IMR-90 (cell line): ENCODE data around the gene GJC3. TPM values are rescaled to one million over a fixed set of nuclear protein-coding genes. Genes with fewer than 3 reads are reported as not detected.

Source experiments
- ATAC-seq: fragments of 200-7000 bp; cut with Tn5 transposase; 2 replicates; pipeline ENCODE4 v1.9.1; 2020; ENCODE audit warnings: low read depth, mild to moderate bottlenecking, moderate library complexity
- BruUV-seq: library from RNA; stranded (reverse); fragments of 400-500 nt; replicated peaks from 2 replicates; lab custom pipeline; 2021; lab: Mats Ljungman, UMichigan
- CTCF ChIA-PET: fragments of 300-600 bp; formaldehyde crosslinking; extraction: SDS; loops from one replicate; lab custom pipeline; 2021; ENCODE audit warnings: antibody characterized with exemption; lab: Yijun Ruan, JAX
- POLR2A ChIA-PET: fragments of 300-600 bp; sonication (Branson Sonifier 250); formaldehyde crosslinking; loops from one replicate; lab custom pipeline; 2022; ENCODE audit warnings: antibody characterized with exemption; ENCODE audit not compliant: unreplicated experiment; lab: Charles Lee
- DNase-seq: peaks from one replicate; pipeline ENCODE4 v3.0.0; 2013
- H2AFZ ChIP-seq: replicated peaks from 2 replicates; pipeline ENCODE3; 2013; ENCODE audit warnings: low read length, mild to moderate bottlenecking; ENCODE audit not compliant: poor library complexity
- H2AK5ac ChIP-seq: 2 replicates; pipeline ENCODE4 v1.6.1; 2013; ENCODE audit warnings: low read depth, low read length, inconsistent platforms
- H2AK9ac ChIP-seq: replicated peaks from 2 replicates; pipeline ENCODE3; 2013; ENCODE audit warnings: mild to moderate bottlenecking, low read depth, low read length, moderate library complexity; ENCODE audit not compliant: poor library complexity
- H2BK120ac ChIP-seq: 2 replicates; pipeline ENCODE4 v1.6.1; 2013; ENCODE audit warnings: low read depth, low read length, inconsistent platforms
- H2BK15ac ChIP-seq: 3 replicates; pipeline ENCODE4 v1.6.1; 2013; ENCODE audit warnings: low read depth, low read length, inconsistent platforms
- H2BK20ac ChIP-seq: 2 replicates; pipeline ENCODE4 v1.6.1; 2013; ENCODE audit warnings: low read depth, mild to moderate bottlenecking, inconsistent platforms, low read length, moderate library complexity
- H2BK5ac ChIP-seq: 2 replicates; pipeline ENCODE4 v1.6.1; 2013; ENCODE audit warnings: mild to moderate bottlenecking, low read depth, low read length, inconsistent platforms; ENCODE audit not compliant: poor library complexity, severe bottlenecking
- H3K14ac ChIP-seq: replicated peaks from 2 replicates; pipeline ENCODE4 v1.6.1; 2013; ENCODE audit warnings: low read depth, low read length, inconsistent platforms
- H3K18ac ChIP-seq: 2 replicates; pipeline ENCODE4 v1.6.1; 2013; ENCODE audit warnings: low read depth, low read length, control low read depth
- H3K23ac ChIP-seq: 2 replicates; pipeline ENCODE4 v1.6.1; 2013; ENCODE audit warnings: low read depth, low read length, inconsistent platforms
- H3K27ac ChIP-seq: 2 replicates; pipeline ENCODE4 v1.5.1; 2013; ENCODE audit warnings: mild to moderate bottlenecking, control low read depth, low read length; ENCODE audit not compliant: insufficient read depth
- H3K27me3 ChIP-seq: 2 replicates; pipeline ENCODE4 v1.6.1; 2013; ENCODE audit warnings: low read length; ENCODE audit not compliant: control insufficient read depth, insufficient read depth
- H3K36me3 ChIP-seq: 2 replicates; pipeline ENCODE4 v1.6.1; 2013; ENCODE audit warnings: low read length, mixed read lengths; ENCODE audit not compliant: control insufficient read depth, insufficient read depth
- H3K4ac ChIP-seq: 2 replicates; pipeline ENCODE4 v1.6.1; 2013; ENCODE audit warnings: low read depth, low read length, inconsistent platforms
- H3K4me1 ChIP-seq: 2 replicates; pipeline ENCODE4 v1.6.1; 2013; ENCODE audit warnings: low read length, mixed read lengths; ENCODE audit not compliant: control insufficient read depth, insufficient read depth
- H3K4me2 ChIP-seq: 2 replicates; pipeline ENCODE4 v1.6.1; 2013; ENCODE audit warnings: low read depth, mild to moderate bottlenecking, control low read depth, low read length, moderate library complexity
- H3K4me3 ChIP-seq: 2 replicates; pipeline ENCODE4 v1.5.1; 2013; ENCODE audit warnings: low read depth, mild to moderate bottlenecking, control low read depth, low read length, moderate library complexity; ENCODE audit not compliant: insufficient read depth
- H3K56ac ChIP-seq: 2 replicates; pipeline ENCODE4 v1.6.1; 2013; ENCODE audit warnings: low read length, inconsistent platforms; ENCODE audit not compliant: insufficient read depth; ENCODE audit errors: extremely low read depth
- H3K79me1 ChIP-seq, 2 experiments: 2 replicates each; pipeline ENCODE4 v1.6.1; 2013; ENCODE audit warnings: low read length in 2 of 2, inconsistent platforms in 1 of 2, low read depth in 1 of 2
- H3K9ac ChIP-seq: 2 replicates; pipeline ENCODE4 v1.6.1; 2013; ENCODE audit warnings: low read depth, low read length, control low read depth
- H3K9me1 ChIP-seq: 2 replicates; pipeline ENCODE4 v1.6.1; 2013; ENCODE audit warnings: low read length, inconsistent platforms; ENCODE audit not compliant: insufficient read depth
- H3K9me3 ChIP-seq: 2 replicates; pipeline ENCODE4 v1.6.1; 2013; ENCODE audit warnings: low read length; ENCODE audit not compliant: control insufficient read depth, insufficient read depth
- H4K20me1 ChIP-seq: 2 replicates; pipeline ENCODE4 v1.6.1; 2013; ENCODE audit warnings: low read length, inconsistent platforms; ENCODE audit not compliant: insufficient read depth
- H4K5ac ChIP-seq: 2 replicates; pipeline ENCODE4 v1.6.1; 2013; ENCODE audit warnings: mild to moderate bottlenecking, low read depth, low read length, control low read depth
- H4K8ac ChIP-seq, 2 experiments: 2 replicates each; pipeline ENCODE4 v1.6.1; 2013; ENCODE audit warnings: low read depth in 2 of 2, low read length in 2 of 2, control low read depth in 1 of 2, inconsistent platforms in 1 of 2
- H4K91ac ChIP-seq: 2 replicates; pipeline ENCODE4 v1.6.1; 2013; ENCODE audit warnings: low read depth, low read length, inconsistent platforms; ENCODE audit not compliant: insufficient read depth
- ELK1 ChIP-seq: fragments of 150-350 bp; IDR thresholded peaks from 2 replicates; pipeline ENCODE4 v1.6.1; 2016; ENCODE audit warnings: low read depth, mild to moderate bottlenecking, low read length, moderate library complexity, borderline replicate concordance
- MXI1 ChIP-seq: IDR thresholded peaks from 2 replicates; pipeline ENCODE4 v1.6.1; 2012; ENCODE audit warnings: low read depth, mild to moderate bottlenecking, low read length, moderate library complexity, borderline replicate concordance
- POLR2A ChIP-seq: IDR thresholded peaks from 2 replicates; pipeline ENCODE4 v1.6.1; 2012; ENCODE audit warnings: mild to moderate bottlenecking, low read depth, low read length
- WGBS, 2 experiments: methylation state at CpG; one replicate each; pipeline versions ENCODE4 v1.1.5 to v1.1.7; 2013; ENCODE audit warnings: missing lambda C conversion rate in 2 of 2; ENCODE audit not compliant: insufficient read length in 1 of 2; ENCODE audit errors: extremely low coverage in 2 of 2; 5-methylcytosine and 5-hydroxymethylcytosine counted together
- dilution Hi-C: fragments of 300-500 bp; cut with HindIII; formaldehyde crosslinking; loops from one replicate; pipeline ENCODE4 v1.14.3; 2018; ENCODE audit warnings: low sequenced_read_pairs; ENCODE audit not compliant: unreplicated experiment
- in situ Hi-C: fragments of 300-500 bp; cut with MboI; formaldehyde crosslinking; loops from 3 replicates; pipeline ENCODE4 v1.14.3; 2019; ENCODE audit warnings: low sequenced_read_pairs, inconsistent platforms, mixed read lengths
- intact Hi-C: fragments of 100-400 bp; cut with micrococcal nuclease; formaldehyde crosslinking; loops from 2 replicates; pipeline ENCODE4 v1.10.0; 2022
- polyA plus RNA-seq, 3 experiments: library from polyadenylated mRNA; depleted of rRNA; stranded (reverse); fragments of >200 nt; gene quantifications; 2 replicates each; pipeline ENCODE4 v1.2.3, GENCODE V29; 2012; ENCODE audit warnings: low replicate concordance in 1 of 3
- total RNA-seq: library from RNA; depleted of rRNA; stranded (reverse); fragments of >200 nt; gene quantifications from 2 replicates; pipeline ENCODE4 v1.2.3, GENCODE V29; 2012

The GJC3 gene
- total and polyA plus RNA-seq, 2 of the 4 experiments (the other 2 are of a cell fraction) = not detected

- in situ Hi-C loops = no loop called here
- H2AK9ac ChIP-seq = no peak within 1 kb of the TSS
- no peaks in the 10 kb centered on the region for H4K20me1 ChIP-seq
- no peak within 1 kb of the TSS for H3K14ac ChIP-seq
- no peak within 1 kb of the TSS for H3K4me2 ChIP-seq
- no peak within 1 kb of the TSS for H3K56ac ChIP-seq
- ChIA-PET CTCF (no interaction called here), POLR2A (no interaction called here)
- no peak within 1 kb of the TSS for H3K23ac ChIP-seq
- H3K9me1 ChIP-seq = no peaks in the 10 kb centered on the region
- H3K9me3 ChIP-seq = no peaks in the 10 kb centered on the region
- no peak within 1 kb of the TSS for H4K8ac ChIP-seq
- no peak within 1 kb of the TSS for H2BK5ac ChIP-seq
- dilution Hi-C loops = no loop called here
- no peaks in the 10 kb centered on the region for H3K27me3 ChIP-seq
- H3K4ac ChIP-seq = no peak within 1 kb of the TSS
- H3K27ac ChIP-seq = no peak within 1 kb of the TSS
- no CpG with 5 or more reads among the region's 3 CpGs for WGBS, 2 experiments
- ATAC-seq (no peak), DNase-seq (no peak)
- no peak within 1 kb of the TSS for H2AFZ ChIP-seq
- no peak within 1 kb of the TSS for H3K18ac ChIP-seq
- H2AK5ac ChIP-seq = no peak within 1 kb of the TSS
- no peaks in the 10 kb centered on the region for H3K36me3 ChIP-seq
- intact Hi-C loops = no loop called here
- BruUV-seq = no TSS peak
- H4K91ac ChIP-seq = no peak within 1 kb of the TSS
- H2BK20ac ChIP-seq = no peak within 1 kb of the TSS
- no peak within 1 kb of the TSS for H4K5ac ChIP-seq
- no peak within 1 kb of the TSS for H3K9ac ChIP-seq
- TF ChIP-seq MXI1 (no peak), ELK1 (no peak), POLR2A (no peak)
- no peaks in the 10 kb centered on the region for H3K4me1 ChIP-seq
- H2BK120ac ChIP-seq = no peak within 1 kb of the TSS
- no peaks in the 10 kb centered on the region for H3K79me1 ChIP-seq
- H2BK15ac ChIP-seq = no peak within 1 kb of the TSS
- no peak within 1 kb of the TSS for H3K4me3 ChIP-seq
These were observed 52.5 kb downstream of the GJC3 start, which contains the start of gene OR2AE1 for GRCh38 chr7:99876933-99877332. OR2AE1 (minus strand) TSS chr7:99877033; CDS start chr7:99877033, 0 bp downstream.
